ENCODE data around the gene KRTAP9-7. TPM values are rescaled to one million over a fixed set of nuclear protein-coding genes. Genes with fewer than 3 reads are reported as not detected.
"Not testable (repeated sequence)": the region's sequence is repeated elsewhere in the genome, so short reads cannot be mapped to it uniquely, and the experiment has no call there.

Gene KRTAP9-7, protein sequence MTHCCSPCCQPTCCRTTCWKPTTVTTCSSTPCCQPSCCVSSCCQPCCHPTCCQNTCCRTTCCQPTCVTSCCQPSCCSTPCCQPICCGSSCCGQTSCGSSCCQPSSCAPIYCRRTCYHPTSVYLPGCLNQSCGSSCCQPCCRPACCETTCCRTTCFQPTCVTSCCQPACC
- not detected for polyA plus RNA-seq
- long read RNA-seq, donor 1: 0 reads
- long read RNA-seq, donor 2: 0 reads
- long read RNA-seq, donor 3: 0 reads
- long read RNA-seq, donor 4: 0 reads
- long read RNA-seq, donor 5: 0 reads
- long read RNA-seq, donor 6: 0 reads
- long read RNA-seq, donor 7: 0 reads
- long read RNA-seq, donor 8: 0 reads
- long read RNA-seq, donor 9: 0 reads
- long read RNA-seq, donor 10: 0 reads
- long read RNA-seq, donor 11: 0 reads

DNA sequence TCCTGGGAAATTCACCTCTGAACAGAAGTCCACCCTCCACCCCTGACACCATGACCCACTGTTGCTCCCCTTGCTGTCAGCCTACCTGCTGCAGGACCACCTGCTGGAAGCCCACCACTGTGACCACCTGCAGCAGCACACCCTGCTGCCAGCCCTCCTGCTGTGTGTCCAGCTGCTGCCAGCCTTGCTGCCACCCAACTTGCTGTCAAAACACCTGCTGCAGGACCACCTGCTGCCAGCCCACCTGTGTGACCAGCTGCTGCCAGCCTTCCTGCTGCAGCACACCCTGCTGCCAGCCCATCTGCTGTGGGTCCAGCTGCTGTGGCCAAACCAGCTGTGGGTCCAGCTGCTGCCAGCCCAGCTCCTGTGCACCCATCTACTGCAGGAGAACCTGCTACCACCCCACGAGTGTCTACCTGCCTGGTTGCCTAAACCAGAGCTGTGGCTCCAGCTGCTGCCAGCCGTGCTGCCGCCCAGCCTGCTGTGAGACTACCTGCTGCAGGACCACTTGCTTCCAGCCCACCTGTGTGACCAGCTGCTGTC is at the start of gene KRTAP9-7:
Gene KRTAP9-7, plus strand, starts transcription at position 51 of the 543 bp plus-strand sequence. Its CDS starts 0 bp downstream, at position 51.
- not testable (repeated sequence) for DNase-seq; H3K4me3 ChIP-seq (ENCODE audit: low read length); H3K36me3 ChIP-seq (ENCODE audit: control insufficient read depth, insufficient read depth, low read length); H3K9me3 ChIP-seq (ENCODE audit: control insufficient read depth, low read depth, low read length); H3K27me3 ChIP-seq (ENCODE audit: control insufficient read depth, insufficient read depth, low read length); H3K4me1 ChIP-seq (ENCODE audit: control insufficient read depth, insufficient read depth, low read length); H3K27ac ChIP-seq (ENCODE audit: low read length)
- WGBS (ENCODE audit: insufficient coverage, low lambda C conversion rate): no CpG with 5 or more reads among the region's 3 CpGs

DNA sequence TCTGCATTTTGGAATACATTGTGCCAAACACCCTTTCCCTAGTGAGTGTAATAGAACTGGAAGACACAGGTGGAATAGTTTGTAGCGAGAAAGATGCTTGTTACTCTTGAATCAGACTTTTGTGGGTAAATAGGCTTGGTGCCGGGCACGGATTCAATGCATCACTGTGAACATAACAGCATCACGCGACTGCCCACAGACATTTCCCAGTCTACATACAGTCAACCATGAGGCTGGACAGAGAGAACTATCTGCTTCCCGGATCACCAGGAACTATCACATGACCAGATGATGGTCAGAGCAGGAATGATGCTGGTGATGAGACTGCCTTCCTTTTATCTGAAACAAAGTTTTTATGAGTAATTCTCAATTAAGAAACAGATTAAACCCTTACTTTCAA is 49.4 kb upstream of the KRTAP9-7 start:
- Histone ChIP-seq H3K27ac (ENCODE audit: low read length) (no peak overlapping the region), H3K4me3 (ENCODE audit: low read length) (no peak overlapping the region), H3K36me3 (ENCODE audit: control insufficient read depth, insufficient read depth, low read length) (no peaks in the 10 kb centered on the region), H3K9me3 (ENCODE audit: control insufficient read depth, low read depth, low read length) (no peaks in the 10 kb centered on the region), H3K27me3 (ENCODE audit: control insufficient read depth, insufficient read depth, low read length) (peaks cover 4% of the 10 kb centered on the region), H3K4me1 (ENCODE audit: control insufficient read depth, insufficient read depth, low read length) (no peaks in the 10 kb centered on the region)
- no peak for DNase-seq
- WGBS (ENCODE audit: insufficient coverage, low lambda C conversion rate): no CpG with 5 or more reads among the region's 6 CpGs

DNA sequence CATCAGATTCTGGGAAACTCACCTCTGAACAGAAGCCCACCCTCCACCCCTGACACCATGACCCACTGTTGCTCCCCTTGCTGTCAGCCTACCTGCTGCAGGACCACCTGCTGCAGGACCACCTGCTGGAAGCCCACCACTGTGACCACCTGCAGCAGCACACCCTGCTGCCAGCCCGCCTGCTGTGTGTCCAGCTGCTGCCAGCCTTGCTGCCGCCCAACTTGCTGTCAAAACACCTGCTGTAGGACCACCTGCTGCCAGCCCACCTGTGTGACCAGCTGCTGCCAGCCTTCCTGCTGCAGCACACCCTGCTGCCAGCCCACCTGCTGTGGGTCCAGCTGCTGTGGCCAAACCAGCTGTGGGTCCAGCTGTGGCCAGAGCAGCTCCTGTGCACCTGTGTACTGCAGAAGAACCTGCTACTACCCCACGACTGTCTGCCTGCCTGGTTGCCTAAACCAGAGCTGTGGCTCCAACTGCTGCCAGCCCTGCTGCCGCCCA is 48.9 kb upstream of the KRTAP9-7 start, which contains the start of gene KRTAP9-2:
Gene KRTAP9-2, plus strand, starts transcription at position 51 of the 498 bp plus-strand sequence. Its CDS starts 7 bp downstream, at position 58.
- H3K9me3 ChIP-seq (ENCODE audit: control insufficient read depth, low read depth, low read length); H3K4me3 ChIP-seq (ENCODE audit: low read length); DNase-seq; H3K36me3 ChIP-seq (ENCODE audit: control insufficient read depth, insufficient read depth, low read length); H3K27ac ChIP-seq (ENCODE audit: low read length); H3K27me3 ChIP-seq (ENCODE audit: control insufficient read depth, insufficient read depth, low read length); H3K4me1 ChIP-seq (ENCODE audit: control insufficient read depth, insufficient read depth, low read length): not testable (repeated sequence)
- WGBS (ENCODE audit: insufficient coverage, low lambda C conversion rate): no CpG with 5 or more reads among the region's 4 CpGs

DNA sequence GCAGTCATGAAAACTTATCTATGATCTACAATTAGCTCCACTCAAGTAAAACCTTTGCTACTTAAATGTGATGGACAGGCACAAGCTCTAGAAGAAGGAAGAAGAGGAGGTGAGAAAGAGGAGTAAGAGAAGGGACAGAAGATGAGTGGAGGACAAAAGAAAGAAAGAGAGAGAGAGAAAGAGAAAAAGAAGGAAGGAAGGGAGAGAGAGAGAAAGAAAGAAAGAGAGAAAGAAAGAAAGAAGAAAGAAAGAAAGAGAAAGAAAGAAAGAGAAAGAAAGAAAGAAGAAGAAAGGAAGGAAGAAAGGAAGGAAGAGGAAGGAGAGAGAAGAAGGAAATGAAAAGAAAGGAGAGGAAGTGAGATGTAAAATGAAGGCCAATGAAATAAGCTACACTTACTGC is 45.4 kb upstream of the KRTAP9-7 start:
- Histone ChIP-seq H3K36me3 (ENCODE audit: control insufficient read depth, insufficient read depth, low read length) (no peaks in the 10 kb centered on the region), H3K27me3 (ENCODE audit: control insufficient read depth, insufficient read depth, low read length) (peaks cover 12% of the 10 kb centered on the region), H3K4me3 (ENCODE audit: low read length) (no peak overlapping the region), H3K9me3 (ENCODE audit: control insufficient read depth, low read depth, low read length) (no peaks in the 10 kb centered on the region), H3K27ac (ENCODE audit: low read length) (no peak overlapping the region), H3K4me1 (ENCODE audit: control insufficient read depth, insufficient read depth, low read length) (no peaks in the 10 kb centered on the region)
- DNase-seq: no peak

DNA sequence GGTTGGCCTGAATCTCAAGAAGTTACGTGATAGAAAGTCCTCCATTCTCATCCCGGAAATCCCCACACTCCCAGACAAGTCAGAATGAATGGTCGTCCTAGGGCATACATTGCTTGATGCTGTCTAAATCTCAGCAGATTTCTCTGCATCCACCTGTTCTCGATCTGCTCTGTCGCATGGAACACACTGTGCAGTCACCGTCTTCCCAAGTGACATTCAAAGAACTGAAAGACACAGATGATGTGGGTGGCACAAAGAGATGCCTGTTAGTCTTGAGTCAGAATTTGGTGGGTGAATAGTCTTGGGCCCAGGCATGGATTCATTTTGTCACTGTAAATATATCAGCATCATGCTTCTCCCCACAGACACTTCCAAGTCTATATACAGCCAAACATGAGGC is 43.8 kb upstream of the KRTAP9-7 start:
- no CpG with 5 or more reads among the region's 6 CpGs for WGBS (ENCODE audit: insufficient coverage, low lambda C conversion rate)
- Histone ChIP-seq H3K4me1 (ENCODE audit: control insufficient read depth, insufficient read depth, low read length) (no peaks in the 10 kb centered on the region), H3K36me3 (ENCODE audit: control insufficient read depth, insufficient read depth, low read length) (no peaks in the 10 kb centered on the region)

DNA sequence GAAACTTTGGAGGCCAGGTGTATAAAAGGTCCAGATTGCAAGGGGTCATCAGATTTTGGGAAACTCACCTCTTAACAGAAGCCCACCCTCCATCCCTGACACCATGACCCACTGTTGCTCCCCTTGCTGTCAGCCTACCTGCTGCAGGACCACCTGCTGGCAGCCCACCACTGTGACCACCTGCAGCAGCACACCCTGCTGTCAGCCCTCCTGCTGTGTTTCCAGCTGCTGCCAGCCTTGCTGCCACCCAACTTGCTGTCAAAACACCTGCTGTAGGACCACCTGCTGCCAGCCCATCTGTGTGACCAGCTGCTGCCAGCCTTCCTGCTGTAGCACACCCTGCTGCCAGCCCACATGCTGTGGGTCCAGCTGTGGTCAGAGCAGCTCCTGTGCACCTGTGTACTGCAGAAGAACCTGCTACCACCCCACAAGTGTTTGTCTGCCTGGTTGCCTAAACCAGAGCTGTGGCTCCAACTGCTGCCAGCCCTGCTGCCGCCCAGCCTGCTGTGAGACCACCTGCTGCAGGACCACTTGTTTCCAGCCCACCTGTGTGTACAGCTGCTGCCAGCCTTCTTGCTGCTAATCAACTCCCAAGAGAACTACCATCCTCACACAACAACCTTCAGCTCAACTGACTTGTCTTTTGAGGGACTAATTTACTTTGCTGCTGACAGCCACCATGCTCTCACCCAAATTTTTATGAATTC is 42.9 kb upstream of the KRTAP9-7 start, which contains the start of gene KRTAP9-3:
Gene KRTAP9-3, plus strand, starts transcription at position 51 of the 707 bp plus-strand sequence. Its CDS starts 53 bp downstream, at position 104.
- no CpG with 5 or more reads among the region's 1 CpG for WGBS (ENCODE audit: insufficient coverage, low lambda C conversion rate)
- not testable (repeated sequence) for H3K4me1 ChIP-seq (ENCODE audit: control insufficient read depth, insufficient read depth, low read length)

More for the DNA sequence above, 43.8 kb upstream of the KRTAP9-7 start:
- H3K27ac ChIP-seq (ENCODE audit: low read length): no peak overlapping the region
- H3K27me3 ChIP-seq (ENCODE audit: control insufficient read depth, insufficient read depth, low read length): peaks cover 8% of the 10 kb centered on the region
- DNase-seq: no peak
- no peaks in the 10 kb centered on the region for H3K9me3 ChIP-seq (ENCODE audit: control insufficient read depth, low read depth, low read length)
- H3K4me3 ChIP-seq (ENCODE audit: low read length): no peak overlapping the region

DNA sequence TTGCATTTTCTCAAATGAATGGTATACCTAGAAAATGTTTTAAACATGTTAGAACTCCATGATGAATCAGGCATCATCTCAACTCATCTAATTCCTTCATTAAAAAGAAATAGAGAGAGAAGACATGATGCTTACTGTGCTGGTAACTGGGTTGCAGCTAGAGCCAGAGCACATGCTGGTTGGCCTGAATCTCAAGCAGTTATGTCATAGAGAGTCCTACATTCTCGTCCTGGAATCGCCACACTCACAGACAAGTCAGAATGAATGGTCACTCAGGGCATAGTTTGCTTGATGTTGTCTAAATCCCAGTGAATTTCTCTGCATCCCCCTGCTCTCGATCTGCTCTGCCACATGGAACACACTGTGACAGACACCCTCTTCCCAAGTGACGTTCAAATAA is 38.4 kb upstream of the KRTAP9-7 start:
- not testable (repeated sequence) for H3K4me3 ChIP-seq (ENCODE audit: low read length); H3K27ac ChIP-seq (ENCODE audit: low read length); DNase-seq; H3K4me1 ChIP-seq (ENCODE audit: control insufficient read depth, insufficient read depth, low read length); H3K27me3 ChIP-seq (ENCODE audit: control insufficient read depth, insufficient read depth, low read length); H3K9me3 ChIP-seq (ENCODE audit: control insufficient read depth, low read depth, low read length); H3K36me3 ChIP-seq (ENCODE audit: control insufficient read depth, insufficient read depth, low read length)
- WGBS (ENCODE audit: insufficient coverage, low lambda C conversion rate): no CpG with 5 or more reads among the region's 4 CpGs

More for the DNA sequence above, 42.9 kb upstream of the KRTAP9-7 start, which contains the start of gene KRTAP9-3:
- H3K27ac ChIP-seq (ENCODE audit: low read length); H3K9me3 ChIP-seq (ENCODE audit: control insufficient read depth, low read depth, low read length); H3K4me3 ChIP-seq (ENCODE audit: low read length); DNase-seq; H3K27me3 ChIP-seq (ENCODE audit: control insufficient read depth, insufficient read depth, low read length); H3K36me3 ChIP-seq (ENCODE audit: control insufficient read depth, insufficient read depth, low read length): not testable (repeated sequence)

DNA sequence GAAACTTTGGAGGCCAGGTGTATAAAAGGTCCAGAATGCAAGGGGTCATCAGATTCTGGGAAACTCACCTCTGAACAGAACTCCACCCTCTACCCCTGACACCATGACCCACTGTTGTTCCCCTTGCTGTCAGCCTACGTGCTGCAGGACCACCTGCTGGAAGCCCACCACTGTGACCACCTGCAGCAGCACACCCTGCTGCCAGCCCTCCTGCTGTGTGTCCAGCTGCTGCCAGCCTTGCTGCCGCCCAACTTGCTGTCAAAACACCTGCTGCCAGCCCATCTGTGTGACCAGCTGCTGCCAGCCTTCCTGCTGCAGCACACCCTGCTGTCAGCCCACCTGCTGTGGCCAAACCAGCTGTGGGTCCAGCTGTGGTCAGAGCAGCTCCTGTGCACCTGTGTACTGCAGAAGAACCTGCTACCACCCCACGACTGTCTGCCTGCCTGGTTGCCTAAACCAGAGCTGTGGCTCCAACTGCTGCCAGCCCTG is 37.5 kb upstream of the KRTAP9-7 start, which contains the start of gene KRTAP9-8:
Gene KRTAP9-8, plus strand, starts transcription at position 51 of the 489 bp plus-strand sequence. Its CDS starts 53 bp downstream, at position 104.
- H3K9me3 ChIP-seq (ENCODE audit: control insufficient read depth, low read depth, low read length); H3K27me3 ChIP-seq (ENCODE audit: control insufficient read depth, insufficient read depth, low read length); H3K36me3 ChIP-seq (ENCODE audit: control insufficient read depth, insufficient read depth, low read length); DNase-seq; H3K27ac ChIP-seq (ENCODE audit: low read length); H3K4me3 ChIP-seq (ENCODE audit: low read length); H3K4me1 ChIP-seq (ENCODE audit: control insufficient read depth, insufficient read depth, low read length): not testable (repeated sequence)
- no CpG with 5 or more reads among the region's 3 CpGs for WGBS (ENCODE audit: insufficient coverage, low lambda C conversion rate)

DNA sequence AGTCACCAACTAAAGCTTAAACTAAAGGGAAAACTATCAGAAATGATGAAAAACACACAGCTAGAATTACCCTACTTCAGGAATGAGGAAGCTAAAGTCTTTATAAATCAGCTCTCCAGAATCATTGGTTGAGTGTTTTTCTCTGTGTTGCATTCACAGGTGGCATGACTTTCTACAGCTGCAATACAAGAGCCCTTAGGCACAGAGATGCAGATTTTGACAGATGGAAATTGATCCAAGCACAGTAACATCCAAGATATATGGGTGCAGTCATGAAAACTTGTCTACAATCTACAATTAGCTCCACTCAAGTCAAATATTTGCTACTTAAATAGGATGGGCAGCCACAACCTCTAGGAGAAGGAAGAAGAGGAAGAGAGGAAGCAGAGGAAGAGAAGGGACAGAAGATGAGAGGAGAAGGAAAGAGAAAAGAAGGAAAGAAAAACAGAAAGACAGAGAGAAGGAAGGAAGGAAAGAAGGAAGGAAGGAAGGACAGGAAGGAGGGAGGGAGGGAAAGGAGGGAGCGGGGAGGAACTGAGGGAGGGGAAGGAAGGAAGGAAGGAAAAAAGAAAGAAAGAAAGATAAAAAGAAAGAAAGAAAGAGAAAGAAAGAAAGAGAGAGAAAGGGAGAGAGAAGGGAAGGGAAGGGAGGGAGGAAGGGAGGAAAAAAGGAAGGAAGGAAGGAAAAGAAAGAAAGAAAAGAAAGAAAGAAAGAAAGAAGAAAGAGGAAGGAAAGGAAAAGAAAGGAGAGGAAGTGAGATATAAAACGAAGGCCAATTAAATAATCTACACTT is 28.3 kb upstream of the KRTAP9-7 start:
- DNase-seq; H3K27ac ChIP-seq (ENCODE audit: low read length); H3K9me3 ChIP-seq (ENCODE audit: control insufficient read depth, low read depth, low read length); H3K27me3 ChIP-seq (ENCODE audit: control insufficient read depth, insufficient read depth, low read length); H3K36me3 ChIP-seq (ENCODE audit: control insufficient read depth, insufficient read depth, low read length); H3K4me1 ChIP-seq (ENCODE audit: control insufficient read depth, insufficient read depth, low read length); H3K4me3 ChIP-seq (ENCODE audit: low read length): not testable (repeated sequence)
- WGBS (ENCODE audit: insufficient coverage, low lambda C conversion rate): 50% methylated on average over 2 of the region's 2 CpGs
